ENCODE results near the gene DNAJC5. TPM values are rescaled to one million over a fixed set of nuclear protein-coding genes. Genes with fewer than 3 reads are reported as not detected.

The DNAJC5 gene
- total and polyA plus RNA-seq, 2 donors (not counting 1 experiment from before 2014, with no cell fraction given), result 12.2 to 33.3 TPM

- DNase-seq (no peak), ATAC-seq (ENCODE audit: low read depth) (no peak)
- peaks cover 0 to 29% (median 0%) of the 10 kb centered on the region in 3 donors for H3K9me3 ChIP-seq (ENCODE audit: control extremely low read depth in 1 of 3, control insufficient read depth in 2 of 3, insufficient read depth in 1 of 3, low read length in 2 of 3)
- no peak overlapping the region for H3K4me3 Mint-ChIP-seq
- H3K9me3 Mint-ChIP-seq (ENCODE audit: insufficient read depth), result no peaks in the 10 kb centered on the region
- peaks cover 3 to 63% of the 10 kb centered on the region in 2 experiments for H3K36me3 ChIP-seq (replicated peaks in 1 of 2; ENCODE audit: control extremely low read depth in 1 of 2, control insufficient read depth in 1 of 2, extremely low read depth in 1 of 2, insufficient read depth in 2 of 2, low read length in 1 of 2)
- WGBS (ENCODE audit: insufficient coverage), result 97% methylated on average over 23 of the region's 23 CpGs
- H4K20me1 ChIP-seq (ENCODE audit: control insufficient read depth, insufficient read depth, low read length, poor library complexity, severe bottlenecking), result peaks cover 84% of the 10 kb centered on the region
- peaks cover 9 to 15% of the 10 kb centered on the region in 2 donors for H3K4me1 ChIP-seq (ENCODE audit: control insufficient read depth in 2 of 2, insufficient read depth in 2 of 2, low read length in 2 of 2)
- H2AFZ ChIP-seq (ENCODE audit: insufficient read depth, low read depth, low read length, poor library complexity, severe bottlenecking), result no peak overlapping the region
- no peak overlapping the region for H3K27ac ChIP-seq (ENCODE audit: low read length in 2 of 2)
- peaks cover 15% of the 10 kb centered on the region for H3K4me1 Mint-ChIP-seq
- H3K27ac Mint-ChIP-seq, result peak overlapping the region; percentile 53
- ChIA-PET CTCF (no interaction called here), POLR2A (no interaction called here)
- H3K27me3 ChIP-seq (replicated peaks in 1 of 4; ENCODE audit: control extremely low read depth in 1 of 4, control insufficient read depth in 3 of 4, insufficient read depth in 4 of 4, low read length in 3 of 4), result no peaks in the 10 kb centered on the region
- peaks cover 44% of the 10 kb centered on the region for H3K79me2 ChIP-seq (ENCODE audit: control insufficient read depth, insufficient read depth, low read length)
- intact Hi-C loops (cut with micrococcal nuclease), result no loop called here
- H3K4me2 ChIP-seq (replicated peaks; ENCODE audit: low read depth, low read length, poor library complexity, severe bottlenecking), result no peak overlapping the region
- no peak for TF ChIP-seq CTCF (IDR thresholded peaks at IDR 0.05)
- no peak for TF ChIP-seq EZH2 (IDR thresholded peaks at IDR 0.05; ENCODE audit: borderline replicate concordance, insufficient read depth, low read depth, low read length, poor library complexity, severe bottlenecking)
- no peak overlapping the region for H3K9ac ChIP-seq (ENCODE audit: low read length)
- H3K27me3 Mint-ChIP-seq, result no peaks in the 10 kb centered on the region
- no peak overlapping the region for H3K4me3 ChIP-seq (ENCODE audit: control extremely low read depth in 1 of 5, extremely low read depth in 1 of 5, insufficient read depth in 1 of 5, low read depth in 2 of 5, low read length in 4 of 5)
Measured at GRCh38 chr20:63940071-63940471, 45.1 kb downstream of the DNAJC5 start.

- POLR2A ChIA-PET, result interaction anchor here (0.6 to 1.1 kb wide), 2 partner anchors 15 to 399 kb away, joined by 3 read pairs; no protein-coding TSS in a partner anchor
- H3K9me3 Mint-ChIP-seq (ENCODE audit: insufficient read depth), result no peaks in the 10 kb centered on the region
- 97% methylated on average over 55 of the region's 58 CpGs for WGBS (ENCODE audit: insufficient coverage)
- DNase-seq (no peak), ATAC-seq (ENCODE audit: low read depth) (no peak)
- peak overlapping the region; percentile 13 for H3K4me3 Mint-ChIP-seq
- Histone ChIP-seq H3K36me3 (replicated peaks in 1 of 2; ENCODE audit: control extremely low read depth in 1 of 2, control insufficient read depth in 1 of 2, extremely low read depth in 1 of 2, insufficient read depth in 2 of 2, low read length in 1 of 2) (peaks cover 3 to 63% of the 10 kb centered on the region in 2 experiments), H3K4me1 (ENCODE audit: control insufficient read depth in 2 of 2, insufficient read depth in 2 of 2, low read length in 2 of 2) (peaks cover 9 to 15% of the 10 kb centered on the region in 2 donors), H3K4me2 (replicated peaks; ENCODE audit: low read depth, low read length, poor library complexity, severe bottlenecking) (peak overlapping the region; percentile 74), H4K20me1 (ENCODE audit: control insufficient read depth, insufficient read depth, low read length, poor library complexity, severe bottlenecking) (peaks cover 84% of the 10 kb centered on the region), H3K9me3 (ENCODE audit: control extremely low read depth in 1 of 3, control insufficient read depth in 2 of 3, insufficient read depth in 1 of 3, low read length in 2 of 3) (peaks cover 0 to 29% (median 0%) of the 10 kb centered on the region in 3 donors), H2AFZ (ENCODE audit: insufficient read depth, low read depth, low read length, poor library complexity, severe bottlenecking) (no peak overlapping the region), H3K27me3 (replicated peaks in 1 of 4; ENCODE audit: control extremely low read depth in 1 of 4, control insufficient read depth in 3 of 4, insufficient read depth in 4 of 4, low read length in 3 of 4) (no peaks in the 10 kb centered on the region), H3K9ac (ENCODE audit: low read length) (no peak overlapping the region), H3K79me2 (ENCODE audit: control insufficient read depth, insufficient read depth, low read length) (peaks cover 45% of the 10 kb centered on the region), H3K4me3 (ENCODE audit: control extremely low read depth in 1 of 5, extremely low read depth in 1 of 5, insufficient read depth in 1 of 5, low read depth in 2 of 5, low read length in 4 of 5) (no peak overlapping the region), H3K27ac (ENCODE audit: low read length in 2 of 2) (no peak overlapping the region)
- TF ChIP-seq CTCF (IDR thresholded peaks at IDR 0.05) (no peak), EZH2 (IDR thresholded peaks at IDR 0.05; ENCODE audit: borderline replicate concordance, insufficient read depth, low read depth, low read length, poor library complexity, severe bottlenecking) (no peak)
- H3K27ac Mint-ChIP-seq, result peak overlapping the region; percentile 68
- CTCF ChIA-PET, result no interaction called here
- H3K27me3 Mint-ChIP-seq, result no peaks in the 10 kb centered on the region
- peaks cover 17% of the 10 kb centered on the region for H3K4me1 Mint-ChIP-seq
- intact Hi-C loops (cut with micrococcal nuclease), result no loop called here
Measured at GRCh38 chr20:63940472-63941266, 45.7 kb downstream of the DNAJC5 start.

All from B cell (primary cell).